Muscle layer of duodenum (tissue), 2 donors: Measurements from ENCODE around the gene LRRC70.

Experiments
- H3K27ac ChIP-seq: one replicate; pipeline ENCODE4 v1.7.0; 2013; ENCODE audit warnings: mild to moderate bottlenecking, low read length
- H3K27me3 ChIP-seq: one replicate; pipeline ENCODE4 v1.7.0; 2013; ENCODE audit warnings: low read depth, mild to moderate bottlenecking, control low read depth, low read length
- H3K36me3 ChIP-seq, 2 donors: one replicate each; pipeline ENCODE4 v1.7.0; 2013; ENCODE audit warnings: low read length in 2 of 2, control low read depth in 1 of 2, mild to moderate bottlenecking in 1 of 2; ENCODE audit not compliant: insufficient read depth in 2 of 2, control insufficient read depth in 1 of 2
- H3K4me1 ChIP-seq, 2 donors: one replicate each; pipeline ENCODE4 v1.7.0; 2013; ENCODE audit warnings: low read length in 2 of 2, mild to moderate bottlenecking in 2 of 2, control low read depth in 1 of 2, moderate library complexity in 1 of 2; ENCODE audit not compliant: insufficient read depth in 2 of 2, control insufficient read depth in 1 of 2
- H3K4me3 ChIP-seq, 2 donors: one replicate each; pipeline ENCODE4 v1.7.0; 2013; ENCODE audit warnings: low read length in 2 of 2, low read depth in 1 of 2, mild to moderate bottlenecking in 1 of 2
- H3K9me3 ChIP-seq, 2 donors: one replicate each; pipeline ENCODE4 v1.7.0; 2013; ENCODE audit warnings: low read length in 2 of 2, control low read depth in 1 of 2, mild to moderate bottlenecking in 1 of 2; ENCODE audit not compliant: control insufficient read depth in 1 of 2
- donor health status: healthy.

LRRC70 gene

DNA sequence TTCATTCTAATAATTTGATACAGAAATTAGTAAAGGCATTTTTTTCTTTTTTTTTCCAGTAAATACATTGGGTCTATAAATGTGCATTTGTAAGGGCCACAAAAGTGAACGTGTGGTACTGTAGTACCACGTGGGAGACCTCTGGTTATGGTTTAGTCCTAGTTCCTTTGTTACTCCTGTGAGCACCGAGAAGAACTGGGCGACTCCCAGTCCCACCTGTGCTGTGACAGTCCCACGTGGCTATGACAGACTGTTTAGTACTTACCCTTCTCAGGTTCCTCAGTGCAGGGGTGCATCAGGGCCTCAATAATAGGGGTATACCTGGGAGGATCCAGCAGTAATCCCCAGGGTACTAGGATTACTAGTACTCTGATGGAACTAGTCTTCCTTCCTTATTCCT, 49.3 kb downstream of the LRRC70 start:
- Histone ChIP-seq H3K4me3 (no peak overlapping the region), H3K4me1 (no peaks in the 10 kb centered on the region), H3K27me3 (no peaks in the 10 kb centered on the region), H3K27ac (no peak overlapping the region), H3K9me3 (no peaks in the 10 kb centered on the region), H3K36me3 (peaks cover 6% of the 10 kb centered on the region in 2 donors)
